Renal pelvis (tissue), 4 donors: Measurements from ENCODE around the gene MSI2. TPM values are rescaled to one million over a fixed set of nuclear protein-coding genes. Genes with fewer than 3 reads are reported as not detected.
A peak's percentile ranks its signal among the peaks of the same experiment; 100 is the strongest.

Experiments used
- DNase-seq: peaks from one replicate; pipeline ENCODE4 v3.0.0-alpha.2; 2013
- polyA plus RNA-seq, 3 donors: library from polyadenylated mRNA; unstranded; fragments of 120-200 nt; gene quantifications; one replicate each; pipeline ENCODE4 v1.2.1, GENCODE V29; 2013; ENCODE audit not compliant: insufficient read length in 3 of 3

MSI2 gene
- polyA plus RNA-seq, 3 donors: 79.4 to 105 (median 95.5) TPM

DNA sequence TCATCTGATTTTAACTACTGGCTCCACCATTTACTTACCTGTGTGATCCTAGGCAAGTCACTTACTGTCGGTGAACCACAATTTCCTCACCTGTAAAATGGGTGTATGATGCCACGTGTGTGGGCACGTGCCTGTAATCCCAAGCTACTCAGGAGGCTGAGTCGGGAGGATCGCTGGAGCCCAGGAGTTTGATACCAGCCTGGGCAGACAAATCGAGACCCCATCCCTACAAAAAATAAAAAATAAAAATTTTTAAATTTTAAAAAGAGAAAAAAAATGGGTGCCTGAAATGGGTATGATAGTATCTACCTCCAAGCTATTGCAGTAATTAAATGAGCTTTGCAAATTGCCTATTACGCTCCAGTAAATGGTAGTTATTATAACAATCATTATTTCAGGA lies 263.5 kb downstream of the MSI2 start:
- DNase-seq: no peak

DNA sequence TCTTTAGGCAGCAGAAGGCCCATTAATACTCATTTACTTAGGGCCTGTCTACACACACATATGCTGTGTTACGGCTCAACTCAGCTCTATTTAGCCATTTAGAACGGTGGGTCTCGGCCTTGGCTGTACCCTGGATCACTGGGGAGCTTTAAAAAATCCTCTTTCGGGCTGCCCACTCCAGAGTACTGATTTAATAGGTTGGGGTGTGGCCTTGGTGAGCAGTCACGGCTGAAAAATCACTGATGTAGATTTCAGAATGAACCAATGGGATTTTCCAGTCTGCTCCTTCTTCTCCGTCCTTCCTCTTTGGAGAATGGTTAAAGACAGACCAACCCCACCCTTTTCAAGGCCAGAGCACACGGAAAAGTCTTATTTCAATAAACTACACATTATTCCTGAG lies 265.3 kb downstream of the MSI2 start:
- DNase-seq: no peak

DNA sequence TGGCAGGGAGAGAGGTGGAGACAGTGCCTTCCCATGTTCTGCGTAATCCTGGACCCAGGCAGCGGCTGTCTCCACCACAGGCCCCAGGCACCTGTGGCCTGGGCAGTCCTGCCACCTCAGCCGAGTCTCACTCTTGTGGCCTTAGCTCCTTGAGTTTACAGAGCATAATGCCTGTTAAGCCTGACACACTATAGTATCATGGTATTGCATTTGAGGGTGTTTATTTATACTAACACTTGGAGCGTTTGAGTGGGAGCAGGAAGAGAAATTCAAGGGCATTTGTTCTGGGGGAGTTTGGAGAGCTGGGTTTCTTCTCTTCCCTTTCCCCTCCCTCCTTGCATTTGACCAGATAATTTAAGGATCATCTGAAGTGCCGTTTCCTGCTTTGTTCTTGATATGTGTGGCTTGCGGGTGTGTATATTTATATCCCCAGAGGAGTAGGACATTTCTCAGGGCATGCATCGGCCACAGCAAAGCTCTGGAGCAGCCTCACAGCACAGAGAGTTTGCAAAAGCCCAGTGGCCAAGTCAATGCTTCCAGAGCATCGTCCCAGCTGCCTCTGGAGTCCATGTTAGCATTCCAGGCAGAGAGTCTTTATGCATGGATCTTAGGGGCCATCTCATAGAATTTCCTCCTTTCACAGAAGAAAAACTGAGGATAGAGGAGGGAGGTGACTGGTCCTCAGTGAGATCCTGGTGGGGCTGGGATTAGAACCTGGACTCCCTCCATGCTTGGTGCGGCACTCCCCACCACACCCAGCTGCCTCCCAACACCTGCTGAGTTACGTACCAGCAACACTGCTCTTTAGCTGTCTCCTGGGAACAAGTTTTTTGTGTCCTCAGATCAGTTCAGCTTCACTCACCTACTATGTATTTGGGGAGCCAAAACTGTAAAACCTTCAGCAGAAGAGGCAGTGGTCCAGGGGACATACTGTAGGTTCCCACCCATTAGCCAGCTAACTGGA lies 266.0 kb downstream of the MSI2 start:
- DNase-seq: no peak

DNA sequence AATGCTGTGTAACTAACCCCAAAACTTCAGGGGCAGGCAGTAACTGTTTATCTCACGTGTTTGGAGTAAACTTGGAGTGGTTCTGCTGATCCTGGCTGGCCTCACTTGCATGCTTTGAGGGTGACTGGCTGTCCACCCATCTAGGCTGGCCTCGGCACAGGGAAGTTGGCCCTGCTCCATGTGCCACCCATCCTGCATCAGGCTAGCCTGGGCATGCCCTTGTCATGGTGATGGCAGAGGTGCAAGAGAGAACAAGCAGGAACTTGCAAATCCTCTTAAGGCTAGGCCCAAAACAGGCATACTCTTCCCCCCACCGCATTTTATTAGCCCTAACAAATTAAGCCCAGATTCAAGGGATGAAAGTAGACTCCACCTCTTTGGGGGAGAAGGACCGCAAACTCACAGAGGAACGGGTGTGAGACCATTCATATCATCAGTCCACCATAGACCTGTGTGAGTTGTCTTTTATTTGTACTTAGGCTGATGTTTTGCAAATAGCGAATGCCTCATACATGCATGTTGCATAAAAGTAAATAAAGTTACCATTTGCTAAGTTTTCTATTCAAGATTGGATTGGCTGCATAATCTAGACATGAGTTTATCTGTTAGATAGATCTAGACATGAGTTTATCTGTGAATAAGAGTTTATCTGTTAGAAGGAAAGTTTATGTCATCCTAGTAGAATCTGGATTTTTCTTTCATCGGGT lies 267.8 kb downstream of the MSI2 start:
- no peak for DNase-seq

DNA sequence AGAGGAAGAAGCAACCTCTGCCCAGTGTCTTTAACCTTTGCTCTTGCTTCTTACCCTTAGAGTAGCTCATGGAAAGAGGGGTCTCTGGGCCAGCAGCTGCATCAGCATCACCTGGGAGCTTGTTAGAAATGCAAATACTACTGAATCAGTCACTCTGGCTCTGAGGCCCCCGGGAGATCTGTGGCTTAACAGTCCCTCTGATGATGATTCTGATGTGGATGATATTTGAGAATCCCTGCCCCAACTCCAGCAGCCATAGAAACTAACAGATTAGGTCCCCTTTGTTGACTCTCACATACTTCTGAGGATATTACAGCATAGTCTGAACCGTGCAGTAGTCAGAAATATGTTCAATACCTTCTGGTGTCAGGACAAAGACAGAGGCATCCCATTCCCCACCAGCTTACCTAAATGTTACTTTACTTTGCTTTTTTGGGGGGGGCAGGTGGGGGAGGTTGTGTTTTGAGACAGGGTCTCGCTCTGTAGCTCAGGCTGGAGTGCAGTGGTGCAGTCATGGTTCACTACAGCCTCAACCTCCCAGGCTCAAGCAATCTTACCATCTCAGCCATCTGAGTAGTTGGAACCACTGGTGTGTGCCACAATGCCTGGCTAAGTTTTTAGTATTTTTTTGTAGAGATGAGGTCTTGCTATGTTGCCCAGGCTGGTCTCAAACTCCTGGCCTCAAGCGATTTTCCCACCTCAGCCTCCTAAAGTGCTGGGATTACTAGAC lies 268.7 kb downstream of the MSI2 start:
- DNase-seq: no peak

DNA sequence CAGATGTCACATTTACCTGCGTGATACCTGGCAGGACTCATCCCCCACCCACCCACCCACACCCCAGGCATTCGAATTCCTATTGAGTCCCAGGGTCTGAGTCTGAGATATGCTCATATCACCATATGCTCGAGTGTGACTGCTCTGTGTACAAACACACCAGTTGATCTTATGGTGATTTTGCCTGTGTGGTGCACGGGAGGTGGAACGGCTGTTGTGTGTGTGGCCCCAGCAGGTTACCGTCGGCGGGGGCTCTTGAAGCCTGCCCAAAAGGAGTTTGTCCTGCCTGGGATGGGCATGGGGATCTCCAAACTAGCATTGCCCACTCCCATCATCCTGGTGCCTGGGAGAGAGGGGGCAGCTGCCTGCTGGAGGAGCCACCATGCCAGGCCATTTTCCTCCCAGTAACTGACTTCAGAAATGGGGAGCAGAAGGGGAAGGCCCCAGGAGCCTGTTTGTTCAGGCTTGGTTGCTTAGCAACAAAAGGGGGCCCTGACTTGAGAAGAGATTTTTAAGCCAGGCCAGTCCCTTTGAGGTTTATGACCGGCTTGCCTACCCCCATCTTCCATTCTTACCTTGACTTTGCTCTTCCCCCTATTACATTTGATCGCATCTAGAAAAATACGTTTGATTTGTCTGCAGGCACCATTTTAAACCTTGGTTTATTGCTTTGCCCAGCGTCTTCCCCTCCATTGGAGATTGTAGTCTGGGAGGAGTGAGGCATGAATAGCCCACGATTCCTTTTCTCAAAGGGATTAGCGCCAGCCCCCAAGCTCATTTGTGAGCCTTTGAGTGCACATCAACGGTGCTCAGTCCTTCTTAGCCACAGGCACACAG lies 271.1 kb downstream of the MSI2 start:
- DNase-seq: no peak

DNA sequence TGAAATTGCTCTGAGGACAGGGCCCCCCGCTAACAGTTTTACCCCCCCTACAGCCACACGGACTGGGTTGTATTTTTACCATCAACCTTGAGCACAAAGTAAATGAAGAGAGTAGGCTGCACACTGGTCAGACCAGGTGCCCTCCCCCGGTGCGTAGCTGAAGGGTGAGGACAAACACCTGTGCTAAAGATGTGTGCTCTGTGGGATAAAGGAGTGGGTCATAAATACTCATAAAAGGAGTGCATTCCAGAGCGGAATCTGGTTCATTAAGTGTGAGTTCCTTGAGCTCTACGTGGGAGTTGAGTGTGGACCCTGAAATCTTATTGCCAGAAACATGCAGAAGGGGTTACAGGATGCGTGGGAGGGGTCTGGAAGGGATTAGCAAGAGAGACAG lies 271.7 kb downstream of the MSI2 start:
- DNase-seq: peak; percentile 87

DNA sequence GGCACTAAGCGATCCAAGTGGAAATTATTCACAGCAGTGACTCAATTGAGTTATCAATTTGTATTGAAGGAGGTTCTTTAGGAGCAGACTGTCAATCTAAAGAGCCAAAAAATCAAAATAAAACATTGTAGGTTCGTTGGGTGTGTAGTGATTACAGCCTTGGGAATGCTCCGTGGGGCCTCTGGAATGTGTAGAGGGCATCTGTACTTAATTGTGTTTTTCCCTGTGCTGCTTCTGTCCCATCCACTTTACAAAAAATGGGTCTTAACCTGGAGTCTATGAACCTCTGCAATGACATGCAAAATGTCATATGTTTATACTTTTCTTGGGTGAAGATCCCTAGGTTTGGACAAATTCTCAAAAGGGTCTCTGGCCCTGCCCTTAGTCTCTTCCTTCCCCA lies 273.7 kb downstream of the MSI2 start:
- no peak for DNase-seq

DNA sequence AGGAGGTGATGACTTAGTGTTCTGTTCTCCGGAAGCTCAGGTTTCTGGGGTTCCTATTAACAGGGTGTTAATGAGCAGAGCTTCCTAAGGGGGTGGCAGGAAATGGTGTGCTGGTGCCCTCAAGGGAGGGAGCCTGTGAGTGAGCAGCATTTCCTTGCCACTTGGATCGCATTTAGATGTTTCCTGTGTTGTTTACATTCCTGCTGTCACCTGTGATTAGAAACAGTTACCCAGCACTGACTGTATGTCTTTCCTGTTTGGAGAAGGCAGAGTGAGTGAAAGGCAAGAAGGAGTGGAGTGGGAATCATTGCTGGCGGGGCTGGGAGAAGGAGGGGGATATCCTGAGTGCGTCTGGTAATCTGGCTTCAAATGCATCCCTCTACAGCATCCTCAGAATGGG lies 274.2 kb downstream of the MSI2 start:
- no peak for DNase-seq

DNA sequence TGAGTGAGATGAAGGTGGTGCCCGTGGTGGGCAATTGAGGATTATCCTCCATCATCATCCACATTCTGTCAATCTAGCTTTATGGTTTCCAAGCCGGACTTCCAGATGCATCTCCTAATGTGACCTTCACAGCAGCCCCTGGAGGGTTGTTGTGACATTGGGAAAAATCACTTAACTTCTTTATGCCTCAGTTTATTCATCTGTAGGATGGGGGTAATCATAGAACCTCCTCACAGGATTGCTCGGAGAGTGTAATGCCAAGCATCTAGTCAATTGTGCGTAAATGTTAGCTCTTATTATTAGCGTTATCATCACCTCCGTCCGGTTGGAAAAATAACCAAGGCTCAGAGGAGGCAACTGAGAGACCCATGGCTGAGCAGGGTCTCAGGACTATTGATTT lies 274.8 kb downstream of the MSI2 start:
- DNase-seq: no peak

DNA sequence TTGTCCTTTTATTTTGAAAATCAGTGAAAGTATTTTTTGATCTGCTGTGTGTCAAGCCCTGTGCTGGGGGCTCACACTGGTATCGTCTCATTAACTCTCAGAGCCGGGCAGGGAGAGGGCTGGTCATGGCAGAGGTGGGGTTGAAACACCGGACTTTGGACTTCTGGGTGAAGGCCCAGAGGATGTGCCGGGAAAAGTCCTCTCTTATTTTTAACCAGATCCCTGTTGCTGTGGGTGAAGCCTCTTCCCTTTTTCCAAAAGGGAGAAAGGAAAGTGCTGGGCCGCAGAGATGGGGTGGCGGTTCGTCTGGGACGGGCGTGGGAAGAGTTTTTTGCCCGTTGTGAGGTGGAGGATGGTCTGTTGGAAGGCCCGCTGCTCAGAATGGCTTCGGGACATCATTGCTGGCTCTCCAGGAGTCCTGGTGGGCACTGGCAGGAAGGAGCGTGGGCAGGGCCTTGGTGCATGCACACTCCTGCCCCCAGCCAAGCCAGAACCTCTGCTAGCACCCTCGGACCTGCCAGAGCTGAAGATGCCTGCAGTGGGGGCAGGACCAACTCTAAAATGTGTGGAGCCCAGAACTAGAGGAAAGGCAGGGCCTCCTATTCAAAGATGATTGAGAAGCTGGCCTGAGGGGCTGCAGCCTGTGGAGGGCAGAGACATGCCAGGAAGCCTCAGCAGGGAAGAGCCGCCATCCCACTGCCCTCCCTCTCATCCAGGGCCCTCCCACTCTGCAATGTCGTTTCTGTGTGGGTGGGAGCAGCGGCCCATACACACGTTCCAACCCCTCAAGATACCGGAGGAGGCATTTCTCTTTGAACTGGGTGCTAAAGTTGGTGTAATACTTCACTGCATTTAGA lies 275.6 kb downstream of the MSI2 start:
- DNase-seq: no peak

DNA sequence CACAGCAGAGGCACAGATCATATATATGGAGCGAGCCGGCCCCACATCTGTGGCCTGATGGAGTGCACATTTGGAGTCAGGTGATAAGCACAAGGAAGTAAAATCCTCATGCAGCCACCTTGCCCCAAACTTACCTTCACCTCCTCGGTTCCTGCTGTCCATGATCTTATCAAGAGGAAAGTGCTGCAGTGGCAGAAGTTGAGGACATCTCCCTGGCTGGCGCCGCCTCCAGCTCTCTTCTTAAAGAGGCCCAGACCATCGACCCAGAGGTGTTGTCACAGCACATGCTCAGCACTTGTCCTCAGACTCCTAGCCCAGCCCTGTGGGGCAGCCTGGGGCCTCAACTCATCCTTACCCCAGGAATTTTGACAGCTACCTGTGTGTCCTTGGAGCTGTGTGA lies 276.2 kb downstream of the MSI2 start:
- DNase-seq: no peak

DNA sequence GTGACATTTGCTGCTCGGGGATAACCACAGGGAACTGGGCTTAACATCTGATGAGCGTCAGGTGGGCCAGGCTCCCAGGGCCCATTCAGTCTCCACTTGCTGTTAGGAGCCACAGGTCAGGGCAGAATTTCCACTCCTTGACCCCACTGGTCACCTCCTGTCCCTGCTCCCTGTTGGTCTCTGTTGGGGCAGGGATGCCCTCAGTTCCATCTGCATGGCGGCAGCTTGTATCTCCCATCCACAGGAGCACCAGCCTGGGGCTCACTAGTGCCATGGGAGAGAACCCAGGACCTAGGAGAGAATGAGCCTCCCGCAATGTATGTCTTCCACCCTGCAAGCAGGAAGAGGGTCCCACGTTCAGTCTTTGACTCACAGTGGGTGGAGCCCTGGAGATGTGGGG lies 276.6 kb downstream of the MSI2 start:
- DNase-seq: no peak

DNA sequence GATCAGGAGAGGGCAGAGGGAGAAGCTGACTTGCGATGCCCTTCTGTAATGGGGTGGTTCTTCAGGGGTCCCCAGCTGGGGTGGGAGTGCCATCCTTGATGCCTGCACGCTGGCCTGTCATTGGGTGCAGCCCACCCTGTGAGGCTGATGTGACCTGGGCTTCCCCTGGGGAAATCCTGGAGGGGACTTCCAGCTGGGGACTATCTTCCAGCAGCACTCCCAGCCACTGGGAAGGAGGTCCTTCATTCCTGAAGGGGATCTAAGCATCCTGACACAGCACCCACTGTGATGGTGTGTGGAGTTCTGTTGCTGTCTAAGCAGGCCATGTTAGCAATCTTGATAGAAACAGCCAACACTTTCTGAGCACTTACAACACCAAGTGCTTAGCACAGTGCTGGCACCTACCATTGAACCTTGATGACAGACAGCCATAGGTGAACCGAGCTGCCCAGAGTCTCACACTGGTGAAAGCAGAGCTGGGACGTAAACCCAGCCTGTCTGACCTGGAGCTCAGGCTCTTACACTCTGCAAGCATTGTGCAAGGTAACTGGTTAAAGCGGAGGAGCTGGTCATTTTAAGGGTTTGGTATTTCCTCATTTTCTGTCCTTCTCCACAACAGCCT lies 277.5 kb downstream of the MSI2 start:
- no peak for DNase-seq

DNA sequence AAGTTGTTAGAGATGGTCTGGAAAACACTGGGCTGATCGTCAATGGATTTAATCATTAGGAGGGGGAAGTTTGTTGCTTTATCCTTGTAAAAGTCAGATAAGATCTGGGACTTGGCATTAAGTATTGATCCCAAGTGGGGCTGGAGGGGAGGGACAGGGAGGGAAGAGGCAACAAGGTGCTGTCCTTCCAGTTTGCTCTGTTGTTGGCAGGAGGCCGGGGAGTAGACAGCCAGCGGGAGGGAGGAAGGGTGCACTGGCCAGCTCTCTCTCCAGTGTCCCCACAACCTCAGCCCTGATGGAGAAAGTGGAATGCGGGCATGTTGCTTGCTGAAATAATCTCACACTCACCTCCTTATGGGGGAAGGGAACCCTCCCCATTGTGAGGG lies 278.5 kb downstream of the MSI2 start:
- no peak for DNase-seq

DNA sequence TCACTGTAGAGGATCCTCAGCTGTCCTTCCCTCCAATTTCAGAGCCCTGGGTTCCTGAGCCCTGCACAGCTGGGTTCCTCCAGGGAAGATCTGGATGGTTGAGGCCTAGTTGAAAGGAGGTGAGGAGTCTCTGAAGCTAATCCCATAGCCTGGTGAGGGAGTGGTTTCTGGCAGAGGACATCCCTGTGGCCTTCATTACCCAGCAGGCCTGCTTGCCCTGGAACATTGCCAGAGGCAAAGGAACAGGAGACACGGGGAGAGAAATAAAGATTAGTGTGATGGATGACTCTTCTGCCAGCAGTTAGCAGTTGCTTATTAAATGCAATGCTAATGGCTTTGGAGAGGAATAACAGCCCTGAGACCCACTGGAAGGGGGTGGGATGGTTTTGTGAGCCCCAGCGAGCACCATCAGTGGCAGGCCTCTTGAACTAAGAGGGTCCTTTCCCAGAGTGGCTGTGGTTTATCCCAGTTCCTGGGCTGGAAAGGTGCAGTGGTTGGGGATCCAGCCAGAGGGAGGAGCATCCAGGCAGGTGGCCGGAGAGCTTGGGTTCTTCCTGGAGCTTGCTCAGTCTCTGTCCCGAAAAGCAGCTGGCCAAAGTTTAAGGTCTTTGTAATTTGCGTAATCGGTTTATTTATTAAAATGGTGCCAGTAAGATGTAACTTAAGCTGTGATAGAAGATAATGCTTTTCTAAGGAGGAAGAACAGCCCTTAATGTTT lies 279.1 kb downstream of the MSI2 start:
- no peak for DNase-seq

DNA sequence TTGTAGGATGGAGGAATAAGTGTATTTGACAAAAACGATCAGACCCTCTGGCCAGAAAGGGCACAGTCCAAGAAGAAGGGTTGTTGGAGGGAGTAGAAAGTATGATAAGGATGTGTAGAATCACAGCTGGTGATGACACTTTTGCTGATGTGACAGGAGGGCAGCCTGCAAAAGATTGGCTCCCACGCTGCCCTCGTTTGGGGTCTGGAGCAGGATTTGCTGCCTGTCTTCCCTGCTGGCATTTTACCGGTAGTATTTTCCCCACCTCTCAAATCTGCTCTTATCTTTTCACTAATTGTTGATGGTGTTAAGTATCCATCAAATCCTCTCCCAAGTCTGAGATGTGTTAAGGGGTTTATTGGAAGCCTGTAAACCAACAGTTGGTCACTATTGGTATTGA lies 280.0 kb downstream of the MSI2 start:
- no peak for DNase-seq

DNA sequence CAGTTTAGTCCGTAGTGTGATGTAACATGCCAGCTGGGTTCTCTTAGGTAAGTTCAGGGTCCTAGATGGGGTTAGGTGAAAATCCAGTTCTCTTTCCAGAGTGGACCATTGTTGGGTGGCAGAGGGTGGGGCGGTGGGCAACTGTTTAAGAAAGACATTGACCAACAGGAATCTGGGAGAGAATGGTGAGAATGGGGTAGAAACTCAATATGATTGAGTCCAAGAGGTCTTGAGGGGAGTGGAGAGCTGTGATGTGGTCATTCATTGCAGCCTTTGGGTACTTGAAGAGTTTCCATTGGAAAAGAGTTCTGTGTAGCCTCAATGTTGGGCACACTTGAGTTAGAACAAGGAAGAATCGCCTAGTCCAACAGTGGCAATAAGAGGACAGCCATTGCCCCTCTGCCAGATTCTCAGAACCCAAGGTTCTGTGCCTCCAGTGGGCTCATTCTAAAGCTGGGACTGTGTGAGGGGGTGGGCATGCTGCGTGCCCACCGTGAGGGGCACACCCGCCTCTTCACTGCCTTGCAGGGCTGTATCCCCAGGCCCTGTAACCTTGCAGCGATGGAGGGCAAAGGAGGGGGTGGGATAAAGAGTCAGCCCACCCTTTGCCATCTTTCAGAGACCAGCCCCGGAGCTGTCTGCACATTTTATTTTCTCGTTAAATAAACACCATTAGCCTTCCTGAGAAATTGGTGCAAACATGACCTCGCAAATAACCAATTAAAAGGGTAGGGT lies 280.6 kb downstream of the MSI2 start:
- no peak for DNase-seq
